GM18502 (cell line): ENCODE results near the gene SYNDIG1L.
"Not testable (repeated sequence)": the region's sequence is repeated elsewhere in the genome, so short reads cannot be mapped to it uniquely, and the experiment has no call there.

ENCODE experiments used
- ATAC-seq: cut with Tn5 transposase; IDR thresholded peaks from one replicate; pipeline ENCODE4 v1.9.1; 2021; ENCODE audit warnings: mild to moderate bottlenecking; ENCODE audit not compliant: unreplicated experiment, poor library complexity

The SYNDIG1L gene

GRCh38 chr14:74426202-74426582 lies at the start of gene SYNDIG1L:
Gene SYNDIG1L (minus strand): TSS chr14:74426210. CDS start chr14:74409744, 16,466 bp downstream.
- ATAC-seq: no peak

- no peak for ATAC-seq
Measured at GRCh38 chr14:74475678-74476077, 49.7 kb upstream of the SYNDIG1L start.

GRCh38 chr14:74474376-74474775 lies 48.4 kb upstream of the SYNDIG1L start:
- no peak for ATAC-seq

- no peak for ATAC-seq
Measured at GRCh38 chr14:74472601-74473000, 46.6 kb upstream of the SYNDIG1L start.

GRCh38 chr14:74469548-74470518 lies 43.8 kb upstream of the SYNDIG1L start:
- no peak for ATAC-seq

GRCh38 chr14:74468513-74468912 lies 42.5 kb upstream of the SYNDIG1L start:
- ATAC-seq: no peak

GRCh38 chr14:74465335-74465734 lies 39.3 kb upstream of the SYNDIG1L start:
- no peak for ATAC-seq

GRCh38 chr14:74464785-74465184 lies 38.8 kb upstream of the SYNDIG1L start:
- ATAC-seq: no peak

GRCh38 chr14:74463697-74464096 lies 37.7 kb upstream of the SYNDIG1L start:
- ATAC-seq: no peak

GRCh38 chr14:74462993-74463392 lies 37.0 kb upstream of the SYNDIG1L start:
- ATAC-seq: no peak

GRCh38 chr14:74459976-74460375 lies 34.0 kb upstream of the SYNDIG1L start:
- no peak for ATAC-seq

GRCh38 chr14:74459289-74459946 lies 33.4 kb upstream of the SYNDIG1L start:
- ATAC-seq: no peak

- ATAC-seq: no peak
Measured at GRCh38 chr14:74457565-74457895, 31.5 kb upstream of the SYNDIG1L start.

GRCh38 chr14:74456684-74457564 lies 30.9 kb upstream of the SYNDIG1L start:
- ATAC-seq: no peak

- not testable (repeated sequence) for ATAC-seq
Measured at GRCh38 chr14:74454397-74454796, 28.4 kb upstream of the SYNDIG1L start.

- ATAC-seq: no peak
Measured at GRCh38 chr14:74444866-74445265, 18.9 kb upstream of the SYNDIG1L start.

GRCh38 chr14:74442757-74443156 lies 16.7 kb upstream of the SYNDIG1L start:
- no peak for ATAC-seq

GRCh38 chr14:74441113-74441512 lies 15.1 kb upstream of the SYNDIG1L start:
- ATAC-seq: no peak

- no peak for ATAC-seq
Measured at GRCh38 chr14:74438351-74438915, 12.4 kb upstream of the SYNDIG1L start.

GRCh38 chr14:74437496-74438053 lies 11.6 kb upstream of the SYNDIG1L start:
- no peak for ATAC-seq
